HG02678 (cell line): Measurements from ENCODE around the gene ANO2.

Experiments
- ATAC-seq: cut with Tn5 transposase; IDR thresholded peaks from one replicate; pipeline ENCODE4 v1.9.1; 2021; ENCODE audit warnings: mild to moderate bottlenecking, moderate library complexity; ENCODE audit not compliant: unreplicated experiment

The ANO2 gene

DNA sequence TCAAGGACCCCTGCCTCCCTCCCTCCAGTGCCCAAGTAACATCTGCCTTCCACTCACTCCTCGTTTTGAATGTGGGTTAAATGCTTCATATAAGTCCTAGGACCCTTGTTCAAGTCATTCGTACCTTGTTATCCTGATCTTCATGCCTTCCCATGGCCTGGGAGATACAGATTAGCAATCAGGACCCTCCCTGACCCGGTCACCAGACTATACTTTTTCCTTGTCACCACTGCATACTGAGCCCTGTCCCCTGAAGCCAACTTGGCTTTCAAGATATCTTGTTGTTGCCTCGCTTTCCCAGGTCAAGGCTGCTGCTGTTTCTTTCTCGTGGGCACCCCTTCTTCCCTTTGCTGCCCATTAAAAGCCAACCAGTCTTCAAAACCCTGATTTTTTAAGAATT, 208.5 kb downstream of the ANO2 start:
- no peak for ATAC-seq

DNA sequence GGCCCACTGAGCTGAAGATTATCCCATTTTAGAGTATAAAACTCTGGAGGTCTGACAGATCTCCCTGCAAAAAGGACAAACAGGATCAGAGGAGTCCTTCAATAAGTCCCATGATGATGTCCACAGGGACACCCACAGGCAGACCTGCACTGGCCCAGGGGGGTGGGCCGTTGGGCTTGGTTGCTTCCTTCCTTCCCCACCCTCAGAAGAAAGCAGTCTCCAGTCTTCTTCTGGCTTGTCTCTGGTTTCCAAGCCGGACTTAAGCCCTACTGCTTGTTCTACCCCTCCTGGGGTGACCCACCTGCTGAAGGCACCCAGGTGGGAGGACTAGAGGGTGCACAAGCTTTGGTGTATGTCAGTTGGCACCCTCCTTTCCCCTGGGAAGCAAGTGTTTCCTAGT, 209.0 kb downstream of the ANO2 start:
- no peak for ATAC-seq

DNA sequence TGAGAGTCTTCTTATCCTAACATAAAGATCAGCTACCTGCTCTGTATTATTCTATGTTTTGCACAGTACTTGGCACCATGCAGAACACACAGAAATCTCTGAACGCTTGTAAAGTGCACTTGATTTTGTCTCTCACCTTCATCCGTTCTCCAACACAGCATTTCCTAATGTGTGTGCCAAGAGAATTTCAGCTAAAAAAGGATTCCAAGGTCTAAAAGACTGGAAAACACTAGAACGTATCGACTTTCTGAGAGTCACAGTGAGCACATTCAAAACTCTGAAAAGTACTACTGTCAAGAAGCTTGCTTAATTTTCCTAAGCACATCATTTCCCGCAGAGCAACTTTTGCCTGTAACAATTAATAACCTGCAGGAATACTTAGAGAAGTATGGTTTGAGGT, 211.1 kb downstream of the ANO2 start:
- ATAC-seq = no peak

DNA sequence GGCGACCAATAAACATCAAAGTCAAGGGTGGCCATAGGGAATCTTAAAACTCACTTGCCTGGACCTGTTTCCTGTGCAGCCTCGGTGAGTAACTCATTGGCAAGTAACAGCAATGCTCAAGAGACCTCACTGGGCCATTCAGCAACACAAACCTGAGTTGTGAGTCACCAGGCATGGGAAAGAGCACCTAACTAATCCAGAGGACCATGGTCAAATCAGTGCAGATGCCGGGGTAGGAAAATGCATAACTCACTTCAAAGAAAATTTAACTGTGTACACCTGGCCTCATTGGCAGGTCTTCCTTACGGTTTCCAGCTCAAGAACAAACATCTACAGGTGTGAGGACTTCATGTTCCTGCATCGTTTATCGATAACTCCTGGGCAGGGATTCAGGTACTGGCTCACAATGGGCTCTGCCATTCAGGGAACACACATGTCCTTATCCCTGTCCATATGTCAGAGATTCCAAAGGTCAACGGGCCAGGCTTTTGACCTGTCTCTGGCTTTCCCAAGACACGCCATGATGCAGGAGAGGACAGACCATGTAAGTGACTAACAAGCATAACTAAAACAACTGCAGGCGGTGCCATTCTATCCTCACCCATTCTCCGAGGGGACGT, 211.8 kb downstream of the ANO2 start:
- no peak for ATAC-seq

DNA sequence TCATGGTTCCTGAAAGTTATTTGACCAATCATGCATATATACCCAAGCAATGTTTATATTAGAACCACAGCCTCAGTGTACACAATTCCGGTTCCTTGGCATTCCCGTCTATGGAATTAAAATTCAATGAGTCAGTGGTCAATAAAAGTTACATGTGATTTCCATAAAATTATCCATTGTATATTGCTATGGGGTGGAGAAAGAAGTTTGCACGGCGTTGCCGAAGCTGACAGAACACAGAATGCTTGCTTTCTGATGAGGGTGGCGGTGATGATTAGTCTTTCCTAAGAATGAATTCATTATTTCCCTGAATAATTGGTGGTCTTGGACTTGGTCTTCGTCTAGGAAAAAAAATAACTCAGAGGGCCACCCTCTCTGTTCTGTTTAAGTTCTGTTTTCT, 214.1 kb downstream of the ANO2 start:
- ATAC-seq = no peak

GRCh38 chr12:5723711-5724252, 221.3 kb downstream of the ANO2 start:
- no peak for ATAC-seq

DNA sequence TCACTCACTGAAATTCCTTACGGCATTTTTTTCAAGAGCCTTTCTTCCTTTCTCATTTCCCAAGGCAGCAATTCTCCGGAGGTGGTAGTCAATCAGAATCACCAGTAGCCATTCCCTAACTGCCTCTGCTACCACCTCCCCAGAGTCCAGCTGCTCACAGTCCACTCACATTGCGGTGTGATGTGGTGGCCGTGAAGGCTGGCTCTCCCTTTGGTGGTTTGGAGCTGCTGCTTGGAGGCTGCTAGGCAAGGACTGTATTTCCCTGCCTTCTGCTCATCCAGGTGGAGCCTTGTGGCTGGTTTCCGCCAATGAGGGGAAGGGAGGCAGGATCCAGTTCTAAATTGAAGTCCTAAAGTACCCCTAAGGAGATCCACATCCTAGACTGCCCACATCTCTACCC, 222.0 kb downstream of the ANO2 start:
- ATAC-seq = no peak

DNA sequence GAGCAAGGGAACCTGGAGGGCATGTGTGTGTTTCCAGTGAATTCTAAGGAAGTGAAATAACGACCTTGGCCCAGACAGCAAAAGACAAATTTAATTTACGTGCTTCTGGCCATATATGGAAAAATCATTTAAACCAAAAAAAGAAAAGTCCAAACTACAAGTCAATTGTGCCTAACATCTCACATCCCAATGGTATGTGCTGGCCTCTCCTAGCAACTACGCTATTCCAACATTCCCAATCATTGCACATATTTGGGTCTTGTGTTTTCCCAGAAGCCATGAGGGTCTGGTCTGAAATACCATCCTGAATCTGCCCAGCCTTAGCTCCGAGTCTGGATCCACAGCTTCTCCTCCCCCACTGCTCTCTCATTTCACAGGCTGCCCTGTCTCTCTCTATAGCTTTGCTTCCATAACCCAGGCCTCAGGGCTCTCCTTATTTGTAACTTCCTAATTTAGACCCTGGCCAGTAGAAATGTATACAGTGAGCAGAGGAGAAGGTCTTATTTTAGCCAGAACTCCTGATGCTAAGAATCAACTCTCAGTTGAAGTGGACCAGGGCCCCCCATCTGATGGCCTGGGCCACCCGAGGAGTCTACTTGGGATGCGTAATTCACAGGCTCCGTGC, 224.6 kb downstream of the ANO2 start:
- ATAC-seq = no peak

- no peak for ATAC-seq
Observed at GRCh38 chr12:5718680-5719079, 226.4 kb downstream of the ANO2 start.

DNA sequence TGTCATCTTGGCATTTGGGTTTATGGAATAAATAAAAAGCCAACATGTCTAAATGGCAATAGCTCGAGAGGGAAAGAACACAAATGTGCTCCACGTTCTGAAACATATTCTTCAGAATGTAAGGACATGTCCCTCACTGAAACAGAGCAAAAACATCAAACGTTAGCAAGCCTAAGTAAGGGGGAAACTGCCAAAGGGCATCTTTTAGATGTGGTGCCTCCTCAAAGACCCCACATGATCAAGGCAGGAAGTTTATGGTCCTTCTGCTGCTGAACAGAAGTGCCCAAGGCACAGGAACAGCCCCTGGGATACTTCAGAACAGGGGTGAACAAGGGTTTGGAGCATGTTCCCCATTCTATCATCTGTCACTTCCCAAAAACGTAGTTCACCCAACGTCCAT, 227.0 kb downstream of the ANO2 start:
- ATAC-seq = no peak

- no peak for ATAC-seq
Observed at GRCh38 chr12:5716976-5717375, 228.1 kb downstream of the ANO2 start.

DNA sequence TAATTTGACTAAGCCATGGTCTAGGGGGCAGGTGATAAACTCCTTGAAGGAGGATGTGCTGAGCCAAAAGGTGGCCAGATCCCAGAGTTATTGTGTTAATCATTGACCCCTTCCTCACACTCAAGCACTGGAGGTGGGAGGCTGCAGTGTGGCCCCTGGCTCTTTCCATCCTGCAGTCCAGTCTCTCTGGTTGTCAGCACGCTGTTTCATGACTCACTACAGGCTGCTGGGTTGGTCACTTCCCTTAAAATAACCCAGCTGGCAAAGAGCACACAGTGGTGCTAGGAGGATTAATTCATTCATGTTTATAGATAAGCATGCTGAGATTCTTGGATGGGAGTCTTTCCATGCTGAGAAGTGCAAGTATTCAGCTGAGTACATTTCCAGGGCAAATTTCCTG, 228.9 kb downstream of the ANO2 start:
- ATAC-seq = no peak

DNA sequence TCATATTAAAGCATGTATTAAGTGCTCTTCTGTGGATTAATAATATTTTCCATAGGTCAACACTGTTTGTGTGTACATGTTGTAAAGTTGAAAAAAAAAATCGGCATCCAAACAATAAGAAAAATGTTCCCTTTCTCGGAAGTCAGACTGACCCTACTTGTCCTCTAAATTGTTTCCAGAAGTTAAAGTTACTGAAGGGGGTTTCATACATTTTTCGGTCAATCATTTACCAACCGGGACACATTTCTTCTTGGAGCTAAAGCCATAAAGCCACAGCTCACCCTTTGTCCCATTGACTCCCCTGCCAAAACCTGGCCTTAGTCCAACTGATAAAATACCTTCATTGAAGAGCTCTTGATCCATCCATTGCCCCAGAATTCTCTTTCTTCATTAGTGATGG, 230.0 kb downstream of the ANO2 start:
- no peak for ATAC-seq

GRCh38 chr12:5713599-5714081, 231.4 kb downstream of the ANO2 start:
- ATAC-seq = no peak

- ATAC-seq = no peak
Observed at GRCh38 chr12:5710260-5710878, 234.7 kb downstream of the ANO2 start.

- ATAC-seq = no peak
Observed at GRCh38 chr12:5708371-5708770, 236.7 kb downstream of the ANO2 start.

GRCh38 chr12:5706247-5706646, 238.8 kb downstream of the ANO2 start:
- no peak for ATAC-seq

DNA sequence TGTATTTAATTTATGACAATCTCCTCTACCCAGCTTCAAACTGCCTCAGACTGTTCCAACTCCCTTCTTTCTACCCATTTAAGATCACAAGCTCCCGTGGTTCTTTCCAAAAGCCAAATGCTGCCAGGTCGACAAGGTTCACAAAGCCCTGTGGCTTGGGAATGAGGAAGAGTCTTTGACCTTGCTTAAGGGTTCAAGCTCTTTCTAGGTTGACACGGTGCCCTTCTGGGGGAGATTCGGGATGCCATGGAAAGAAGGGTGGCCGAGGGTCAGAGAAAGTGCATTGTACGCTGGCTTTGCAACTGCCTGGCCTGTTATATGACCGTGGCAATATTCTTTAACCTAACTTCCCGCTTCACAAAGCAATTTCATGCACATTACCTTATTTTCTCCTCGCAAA, 239.3 kb downstream of the ANO2 start:
- no peak for ATAC-seq

DNA sequence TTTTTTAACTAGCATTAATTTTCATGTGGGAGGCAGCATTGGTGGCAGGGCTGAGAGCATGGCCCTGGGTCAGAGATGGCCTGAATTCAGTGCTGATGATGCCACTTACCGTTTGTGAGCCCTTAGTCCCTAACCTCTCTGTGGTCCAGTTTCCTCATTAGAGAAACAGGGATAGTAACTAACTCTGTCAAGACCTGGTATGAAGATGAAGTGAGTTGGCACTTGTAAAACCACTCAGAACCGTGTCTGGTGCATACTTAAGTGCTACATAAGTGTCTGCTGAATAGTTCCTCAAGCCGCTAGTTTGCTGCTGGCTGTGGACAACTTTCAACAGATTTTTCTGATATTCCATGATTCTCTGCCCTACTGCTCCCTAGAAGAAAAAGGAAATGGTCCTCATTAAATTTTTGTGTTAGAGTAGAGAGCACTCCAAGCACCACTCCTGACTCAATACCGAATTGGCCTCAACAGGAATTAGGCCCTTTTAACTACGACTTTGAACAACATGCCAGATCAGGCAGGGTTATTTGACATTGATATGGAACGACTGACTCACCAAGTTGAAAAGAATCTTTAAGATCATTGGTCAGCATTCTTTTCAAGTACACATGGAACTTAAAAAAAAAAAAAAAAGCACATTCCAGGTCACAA, 250.2 kb downstream of the ANO2 start:
- ATAC-seq = no peak

GRCh38 chr12:5692850-5693249, 252.2 kb downstream of the ANO2 start:
- ATAC-seq = no peak

- no peak for ATAC-seq
Observed at GRCh38 chr12:5691943-5692342, 253.1 kb downstream of the ANO2 start.

DNA sequence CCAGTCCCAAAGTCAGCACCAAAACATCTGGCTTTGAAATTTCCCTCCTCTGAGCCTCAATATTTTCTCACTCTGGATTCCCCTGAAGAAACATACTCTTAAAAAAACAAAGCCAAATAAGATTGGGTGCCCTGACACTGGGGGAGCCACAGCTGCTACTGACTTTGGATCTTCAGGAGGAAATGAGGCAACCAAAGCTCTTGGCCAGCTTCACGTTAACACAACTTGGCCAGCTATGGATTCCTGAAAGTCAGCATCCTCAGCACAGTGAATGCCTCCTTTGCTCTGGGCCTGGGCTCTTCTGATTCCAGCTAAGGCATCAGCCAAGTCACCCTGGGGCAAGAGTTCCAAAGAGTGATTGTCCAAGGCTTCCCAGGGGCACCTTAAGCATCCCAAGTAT, 254.8 kb downstream of the ANO2 start:
- no peak for ATAC-seq
